Renal cortical epithelial cell (primary cell): ENCODE data around the gene CD44. TPM values are rescaled to one million over a fixed set of nuclear protein-coding genes. Genes with fewer than 3 reads are reported as not detected.

Experiments used
- DNase-seq: peaks from one replicate; pipeline ENCODE4 v3.0.0-alpha.2; 2011; ENCODE audit warnings: low read depth
- total RNA-seq: library from RNA; depleted of rRNA; stranded (reverse); fragments of >200 nt; gene quantifications from 2 replicates; pipeline ENCODE4 v1.2.3, GENCODE V29; 2014

CD44 gene
- total RNA-seq, 1 donor from 2014 or later = 461 TPM

- DNase-seq = no peak
These were observed 38.4 kb downstream of the CD44 start for GRCh38 chr11:35177370-35177769.

GRCh38 chr11:35178067-35178805 lies 39.3 kb downstream of the CD44 start:
- no peak for DNase-seq

- peak; percentile 50 for DNase-seq
These were observed 39.9 kb downstream of the CD44 start for GRCh38 chr11:35178873-35179272.

- peak; percentile 53 for DNase-seq
These were observed 40.6 kb downstream of the CD44 start for GRCh38 chr11:35179466-35180135.

GRCh38 chr11:35180317-35181233 lies 41.6 kb downstream of the CD44 start:
- DNase-seq = peak; percentile 46

GRCh38 chr11:35182317-35182939 lies 43.5 kb downstream of the CD44 start:
- DNase-seq = no peak

GRCh38 chr11:35183326-35183925 lies 44.5 kb downstream of the CD44 start:
- no peak for DNase-seq

GRCh38 chr11:35185696-35186095 lies 46.7 kb downstream of the CD44 start:
- no peak for DNase-seq

- DNase-seq = no peak
These were observed 49.0 kb downstream of the CD44 start for GRCh38 chr11:35187996-35188395.

- DNase-seq = peak; percentile 74
These were observed 51.9 kb downstream of the CD44 start for GRCh38 chr11:35190804-35191348.

GRCh38 chr11:35192347-35192746 lies 53.4 kb downstream of the CD44 start:
- DNase-seq = no peak

GRCh38 chr11:35193767-35194166 lies 54.8 kb downstream of the CD44 start:
- no peak for DNase-seq

- no peak for DNase-seq
These were observed 58.3 kb downstream of the CD44 start for GRCh38 chr11:35197292-35197691.

- no peak for DNase-seq
These were observed 61.9 kb downstream of the CD44 start for GRCh38 chr11:35200811-35201341.

GRCh38 chr11:35204614-35205013 lies 65.6 kb downstream of the CD44 start:
- no peak for DNase-seq

- no peak for DNase-seq
These were observed 67.6 kb downstream of the CD44 start for GRCh38 chr11:35206616-35207015.

GRCh38 chr11:35207471-35208403 lies 68.8 kb downstream of the CD44 start:
- no peak for DNase-seq

- DNase-seq = no peak
These were observed 69.8 kb downstream of the CD44 start for GRCh38 chr11:35208795-35209194.

GRCh38 chr11:35210876-35211546 lies 72.0 kb downstream of the CD44 start:
- DNase-seq = no peak
